Endothelial cell of umbilical vein (primary cell): ENCODE results near the gene HCFC1R1.

Source experiments
- CTCF ChIP-seq, 2 donors: IDR thresholded peaks; 1 replicate in 1 of 2; 2 replicates in 1 of 2; pipeline ENCODE4 v1.5.1; 2011; ENCODE audit warnings: low read length in 2 of 2, mild to moderate bottlenecking in 2 of 2, moderate library complexity in 2 of 2, control low read depth in 1 of 2, inconsistent platforms in 1 of 2, low read depth in 1 of 2; ENCODE audit not compliant: insufficient read depth in 1 of 2; ENCODE audit errors: extremely low read depth in 1 of 2
- EZH2 ChIP-seq: IDR thresholded peaks from 2 replicates; pipeline ENCODE4 v1.6.1; 2012; ENCODE audit warnings: borderline replicate concordance, low read depth, mild to moderate bottlenecking, moderate library complexity, low read length, inconsistent platforms; ENCODE audit not compliant: severe bottlenecking
- POLR2AphosphoS5 ChIP-seq: IDR thresholded peaks from 2 replicates; pipeline ENCODE4 v1.6.1; 2012; ENCODE audit warnings: low read depth, mild to moderate bottlenecking, control low read depth, low read length, moderate library complexity; ENCODE audit not compliant: insufficient read depth

DNA sequence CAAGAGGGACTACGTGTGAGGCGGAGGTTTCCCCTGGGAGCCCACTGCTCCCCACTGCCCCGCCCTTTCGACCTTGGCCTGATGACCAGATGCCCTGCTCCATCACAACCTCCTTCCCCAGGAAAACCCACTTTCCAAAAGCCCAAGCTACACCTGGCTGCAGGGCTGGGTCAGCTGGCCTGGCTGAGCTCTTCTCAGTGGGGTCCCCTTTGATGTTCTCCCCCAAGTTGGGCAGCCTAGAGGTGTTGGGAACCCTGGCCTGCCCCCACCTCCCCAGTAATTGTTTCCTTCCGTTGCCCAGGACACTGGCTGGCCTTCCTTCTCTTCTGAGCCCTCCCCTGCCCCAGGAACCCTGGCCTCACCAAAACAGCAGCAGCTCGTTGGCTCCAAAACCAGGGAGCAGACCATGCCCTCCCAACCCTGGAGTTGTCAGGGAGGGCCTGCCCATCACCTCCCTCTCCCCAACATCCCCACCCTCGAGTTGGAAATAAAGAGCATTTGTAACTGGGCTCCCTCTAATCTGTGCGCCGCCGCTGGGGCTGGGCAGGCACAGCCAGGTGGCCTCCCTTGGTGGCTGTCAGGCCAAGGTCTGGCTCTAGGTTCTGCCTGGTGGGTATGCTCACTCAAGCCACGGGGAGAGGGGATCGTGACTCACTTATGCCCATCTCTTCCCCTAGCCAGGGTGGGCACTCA, 9.6 kb downstream of the HCFC1R1 start:
- TF ChIP-seq CTCF (IDR thresholded peaks at IDR 0.05; ENCODE audit: extremely low read depth in 1 of 2, insufficient read depth in 1 of 2, low read depth in 1 of 2, low read length in 2 of 2) (no peak), EZH2 (no peak), POLR2AphosphoS5 (no peak)
